GM03348 (cell line): ENCODE results near the gene CENPO.
A peak's percentile ranks its signal among the peaks of the same experiment; 100 is the strongest.

ENCODE experiments used
- DNase-seq: peaks from one replicate; pipeline ENCODE4 v3.0.0; 2012; ENCODE audit warnings: low spot score

Gene CENPO

GRCh38 chr2:24792874-24793760 lies at the start of gene CENPO, which contains the start of gene PTRHD1:
TSS of gene CENPO (plus strand) at chr2:24793425. CDS start at chr2:24793920, 495 bp downstream.
TSS of gene PTRHD1 (minus strand) at chr2:24793391. CDS start at chr2:24793377, 14 bp downstream.
- peak; percentile 98 for DNase-seq

GRCh38 chr2:24743924-24744323 lies 49.3 kb upstream of the CENPO start:
- no peak for DNase-seq

GRCh38 chr2:24744356-24744755 lies 48.9 kb upstream of the CENPO start:
- DNase-seq: no peak

GRCh38 chr2:24745825-24746224 lies 47.4 kb upstream of the CENPO start:
- no peak for DNase-seq

- DNase-seq: no peak
These were observed 45.9 kb upstream of the CENPO start for GRCh38 chr2:24747299-24747698.

- DNase-seq: no peak
These were observed 44.0 kb upstream of the CENPO start for GRCh38 chr2:24749069-24749691.

- DNase-seq: no peak
These were observed 38.1 kb upstream of the CENPO start for GRCh38 chr2:24754985-24755705.

GRCh38 chr2:24756789-24757188 lies 36.4 kb upstream of the CENPO start:
- no peak for DNase-seq

- DNase-seq: no peak
These were observed 31.4 kb upstream of the CENPO start for GRCh38 chr2:24761866-24762265.

- no peak for DNase-seq
These were observed 30.7 kb upstream of the CENPO start for GRCh38 chr2:24762518-24762917.

GRCh38 chr2:24763843-24764242 lies 29.4 kb upstream of the CENPO start:
- DNase-seq: no peak

GRCh38 chr2:24766609-24767008 lies 26.6 kb upstream of the CENPO start:
- no peak for DNase-seq

GRCh38 chr2:24768013-24768412 lies 25.2 kb upstream of the CENPO start:
- no peak for DNase-seq

GRCh38 chr2:24768601-24769000 lies 24.6 kb upstream of the CENPO start:
- DNase-seq: no peak

GRCh38 chr2:24771061-24771460 lies 22.2 kb upstream of the CENPO start:
- no peak for DNase-seq

- no peak for DNase-seq
These were observed 21.2 kb upstream of the CENPO start for GRCh38 chr2:24771764-24772586.

GRCh38 chr2:24774373-24774772 lies 18.9 kb upstream of the CENPO start:
- no peak for DNase-seq

GRCh38 chr2:24779116-24779515 lies 14.1 kb upstream of the CENPO start:
- no peak for DNase-seq

- no peak for DNase-seq
These were observed 9.6 kb upstream of the CENPO start for GRCh38 chr2:24783641-24784040.

GRCh38 chr2:24785671-24786321 lies 7.4 kb upstream of the CENPO start:
- DNase-seq: no peak

- no peak for DNase-seq
These were observed 5.7 kb upstream of the CENPO start for GRCh38 chr2:24787532-24787931.
